ENCODE measurements around the gene SLC26A2.

Gene SLC26A2

DNA sequence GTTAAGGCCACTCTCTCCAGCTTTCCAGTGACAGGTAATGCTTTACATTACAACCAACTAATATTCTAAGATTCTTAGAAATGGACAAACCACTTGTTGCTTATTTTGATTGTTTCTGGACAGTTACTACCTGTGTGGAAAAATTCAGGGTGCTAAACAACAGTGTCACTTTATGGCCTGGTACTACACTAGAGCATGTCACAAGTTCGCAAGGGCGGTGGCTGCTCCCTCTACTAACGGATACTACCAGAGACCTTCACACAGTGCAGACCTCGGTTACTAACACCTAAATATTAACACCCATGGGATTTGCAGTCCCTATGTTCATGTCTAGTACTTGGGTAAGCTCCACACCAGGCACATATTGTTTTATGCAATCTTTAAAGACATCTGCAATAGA lies 53.4 kb downstream of the SLC26A2 start:
- DNase-seq = no peak
- H3K36me3 ChIP-seq = peaks cover 66 to 94% (median 92%) of the 10 kb centered on the region in 3 donors

DNA sequence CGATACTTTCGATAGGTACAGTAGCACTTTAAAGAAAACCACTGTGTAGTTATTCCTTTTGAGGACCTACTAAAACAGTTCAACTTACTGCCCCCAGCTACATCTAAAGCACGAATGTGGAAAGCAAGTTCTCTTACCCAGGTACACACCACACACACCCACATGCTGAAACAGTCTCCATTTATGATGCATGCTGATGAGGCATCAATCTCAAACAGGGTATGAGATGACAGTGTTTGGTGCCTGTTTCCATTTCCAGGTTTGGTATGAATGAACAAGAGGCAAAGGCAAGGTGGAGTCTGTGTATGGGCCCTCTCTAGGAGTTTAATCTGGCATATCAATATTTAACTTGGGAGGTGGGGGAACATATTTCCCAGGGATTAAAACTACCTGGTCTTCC lies 53.9 kb downstream of the SLC26A2 start:
- no peak for TF ChIP-seq CTCF (IDR thresholded peaks at IDR 0.05)
- Histone ChIP-seq H3K27ac (no peak overlapping the region), H3K27me3 (no peaks in the 10 kb centered on the region), H3K4me1 (no peaks in the 10 kb centered on the region), H3K4me3 (no peak overlapping the region), H3K36me3 (peaks cover 71 to 94% (median 94%) of the 10 kb centered on the region in 3 donors), H3K9me3 (peaks cover 0 to 9% (median 0%) of the 10 kb centered on the region in 3 donors)
- DNase-seq = no peak
- intact Hi-C loops (cut with DNase I; ENCODE audit: low total_unique reads) = no loop called here

More for the DNA sequence above, 53.4 kb downstream of the SLC26A2 start:
- intact Hi-C loops (cut with DNase I; ENCODE audit: low total_unique reads) = no loop called here
- Histone ChIP-seq H3K4me3 (no peak overlapping the region), H3K9me3 (peaks cover 0 to 9% (median 0%) of the 10 kb centered on the region in 3 donors), H3K27ac (no peak overlapping the region), H3K4me1 (no peaks in the 10 kb centered on the region), H3K27me3 (no peaks in the 10 kb centered on the region)
- TF ChIP-seq CTCF (IDR thresholded peaks at IDR 0.05) = no peak

DNA sequence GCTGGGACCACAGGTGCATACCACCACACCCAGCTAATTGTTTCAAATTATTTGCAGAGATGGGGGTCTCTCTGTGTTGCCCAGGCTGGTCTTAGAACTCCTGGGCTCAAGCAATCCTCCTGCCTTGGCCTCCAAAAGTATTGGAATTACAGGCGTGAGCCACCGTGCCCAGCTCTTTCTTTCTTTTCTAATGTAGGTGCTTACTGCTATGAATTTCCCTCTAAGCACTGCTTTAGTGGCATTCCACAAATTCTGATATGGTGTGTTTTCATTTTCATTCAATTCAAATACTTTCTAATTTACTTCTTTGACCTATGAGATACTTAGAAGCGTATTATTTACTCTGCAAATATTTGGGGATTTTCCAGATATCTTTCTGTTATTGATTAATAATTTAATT lies 54.9 kb downstream of the SLC26A2 start:
- no peak for TF ChIP-seq CTCF (IDR thresholded peaks at IDR 0.05)
- Histone ChIP-seq H3K36me3 (peaks cover 68 to 94% (median 91%) of the 10 kb centered on the region in 3 donors), H3K9me3 (peaks cover 0 to 9% (median 0%) of the 10 kb centered on the region in 3 donors), H3K27me3 (no peaks in the 10 kb centered on the region), H3K4me1 (no peaks in the 10 kb centered on the region), H3K27ac (no peak overlapping the region), H3K4me3 (no peak overlapping the region)
- intact Hi-C loops (cut with DNase I; ENCODE audit: low total_unique reads) = no loop called here
- DNase-seq = no peak

DNA sequence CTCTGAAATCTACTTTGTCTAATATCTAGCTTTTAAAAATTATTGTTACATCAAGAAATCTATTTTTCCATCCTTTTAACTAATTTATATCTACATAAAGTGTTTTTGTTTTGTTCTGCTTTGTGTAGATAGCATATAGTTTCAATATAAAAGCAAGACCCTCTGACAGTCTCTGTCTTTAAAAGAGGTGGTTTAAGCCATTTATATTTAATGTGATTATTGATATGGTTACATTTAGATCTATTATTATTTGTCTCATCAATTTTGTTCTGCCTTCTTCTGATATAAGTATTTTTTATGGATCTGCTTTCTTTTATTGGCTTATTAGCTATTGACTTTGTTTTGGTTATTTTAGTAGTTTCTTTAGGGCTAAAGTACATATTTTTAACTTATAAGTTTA lies 56.0 kb downstream of the SLC26A2 start:
- no peak for DNase-seq
- Histone ChIP-seq H3K4me1 (peaks cover 0 to 8% (median 2%) of the 10 kb centered on the region in 4 donors), H3K4me3 (no peak overlapping the region), H3K27me3 (no peaks in the 10 kb centered on the region), H3K36me3 (peaks cover 69 to 93% (median 86%) of the 10 kb centered on the region in 3 donors), H3K9me3 (peaks cover 0 to 9% (median 0%) of the 10 kb centered on the region in 3 donors), H3K27ac (no peak overlapping the region)
- no peak for TF ChIP-seq CTCF (IDR thresholded peaks at IDR 0.05)
- intact Hi-C loops (cut with DNase I; ENCODE audit: low total_unique reads) = no loop called here

DNA sequence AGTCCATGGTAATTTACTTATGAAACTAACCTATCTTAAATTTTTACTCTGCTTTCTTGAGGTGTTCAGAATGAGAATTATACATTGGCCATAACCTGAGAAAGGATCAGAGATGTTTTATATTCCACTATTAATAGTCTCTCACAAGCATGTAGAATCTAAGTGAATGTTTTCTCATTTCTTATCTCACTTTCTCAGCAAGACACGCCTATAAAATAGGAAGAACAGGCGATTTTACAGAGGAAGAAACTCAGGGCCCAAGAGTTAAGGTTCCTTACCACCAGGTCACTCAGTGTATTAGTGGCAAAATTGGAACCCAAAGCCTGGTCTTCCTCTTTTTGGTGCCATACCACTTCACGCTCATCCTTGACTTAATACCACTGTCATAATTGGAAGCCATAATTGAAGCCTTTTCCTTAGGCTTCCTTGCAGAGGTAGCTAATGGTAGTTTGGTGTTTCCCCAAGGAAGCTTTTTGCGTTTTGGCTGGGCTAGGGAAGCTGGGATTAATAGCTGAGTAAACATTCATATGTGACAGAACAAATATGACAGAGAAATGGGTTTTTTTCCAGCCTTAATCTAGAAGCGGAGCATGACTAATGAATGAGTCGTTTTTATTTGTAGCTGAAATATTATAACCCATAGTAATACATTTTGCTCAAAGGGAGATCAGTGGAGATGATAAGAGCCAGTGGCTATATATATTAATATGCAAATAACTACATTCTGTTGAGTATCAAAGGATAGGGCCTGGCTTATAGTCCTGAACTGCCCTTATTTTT lies 56.9 kb downstream of the SLC26A2 start:
- intact Hi-C loops (cut with DNase I; ENCODE audit: low total_unique reads) = no loop called here
- Histone ChIP-seq H3K4me1 (peaks cover 0 to 17% (median 6%) of the 10 kb centered on the region in 4 donors), H3K9me3 (peaks cover 0 to 9% (median 0%) of the 10 kb centered on the region in 3 donors), H3K27ac (no peak overlapping the region), H3K4me3 (no peak overlapping the region), H3K36me3 (peaks cover 63 to 89% (median 78%) of the 10 kb centered on the region in 3 donors), H3K27me3 (no peaks in the 10 kb centered on the region)
- no peak for DNase-seq
- no peak for TF ChIP-seq CTCF (IDR thresholded peaks at IDR 0.05)
